WI38 (cell line): ENCODE results near the gene LAMA3.

Experiments
- H3K4me3 ChIP-seq: 2 replicates; pipeline ENCODE4 v1.5.1; 2011; ENCODE audit warnings: low read depth, mild to moderate bottlenecking, control low read depth, low read length
- CTCF ChIP-seq: IDR thresholded peaks from 2 replicates; pipeline ENCODE4 v1.5.1; 2012; ENCODE audit warnings: low read depth, mild to moderate bottlenecking, control low read depth, low read length

Gene LAMA3

GRCh38 chr18:23779696-23780303, 90.5 kb downstream of the LAMA3 start:
- TF ChIP-seq CTCF, result no peak
- no peak overlapping the region for H3K4me3 ChIP-seq

GRCh38 chr18:23784832-23785245, 95.6 kb downstream of the LAMA3 start:
- H3K4me3 ChIP-seq, result no peak overlapping the region
- no peak for TF ChIP-seq CTCF

- H3K4me3 ChIP-seq, result no peak overlapping the region
- TF ChIP-seq CTCF, result no peak
Measured at GRCh38 chr18:23793051-23793450, 103.8 kb downstream of the LAMA3 start.

- H3K4me3 ChIP-seq, result no peak overlapping the region
- no peak for TF ChIP-seq CTCF
Measured at GRCh38 chr18:23793985-23794867, 105.0 kb downstream of the LAMA3 start.

- no peak overlapping the region for H3K4me3 ChIP-seq
- no peak for TF ChIP-seq CTCF
Measured at GRCh38 chr18:23798249-23798648, 109.0 kb downstream of the LAMA3 start.

- no peak for TF ChIP-seq CTCF
- H3K4me3 ChIP-seq, result no peak overlapping the region
Measured at GRCh38 chr18:23798824-23799223, 109.6 kb downstream of the LAMA3 start.

- no peak overlapping the region for H3K4me3 ChIP-seq
- TF ChIP-seq CTCF, result no peak
Measured at GRCh38 chr18:23799540-23799939, 110.3 kb downstream of the LAMA3 start.
